Epithelial cell of esophagus (primary cell): ENCODE measurements around the gene ANO3.

Experiments
- DNase-seq: peaks from one replicate; pipeline ENCODE4 v3.0.0; 2010; ENCODE audit warnings: low read depth
- H3K4me3 ChIP-seq: 2 replicates; pipeline ENCODE4 v1.5.1; 2011; ENCODE audit warnings: mild to moderate bottlenecking, low read length, control low read depth
- CTCF ChIP-seq: IDR thresholded peaks from 2 replicates; pipeline ENCODE4 v1.5.1; 2011; ENCODE audit warnings: low read depth, mild to moderate bottlenecking, low read length, control low read depth, inconsistent platforms; ENCODE audit not compliant: insufficient read depth; ENCODE audit errors: missing control alignments

ANO3 gene

GRCh38 chr11:26675233-26675928 is 343.5 kb downstream of the ANO3 start:
- DNase-seq: no peak
- H3K4me3 ChIP-seq: no peak overlapping the region
- no peak for TF ChIP-seq CTCF

GRCh38 chr11:26676641-26677040 is 344.7 kb downstream of the ANO3 start:
- no peak for TF ChIP-seq CTCF

GRCh38 chr11:26677566-26677965 is 345.6 kb downstream of the ANO3 start:
- peak; percentile 91 for DNase-seq
- no peak for TF ChIP-seq CTCF
- H3K4me3 ChIP-seq: no peak overlapping the region

More at GRCh38 chr11:26676641-26677040, 344.7 kb downstream of the ANO3 start:
- DNase-seq: peak; percentile 80
- H3K4me3 ChIP-seq: no peak overlapping the region

DNA sequence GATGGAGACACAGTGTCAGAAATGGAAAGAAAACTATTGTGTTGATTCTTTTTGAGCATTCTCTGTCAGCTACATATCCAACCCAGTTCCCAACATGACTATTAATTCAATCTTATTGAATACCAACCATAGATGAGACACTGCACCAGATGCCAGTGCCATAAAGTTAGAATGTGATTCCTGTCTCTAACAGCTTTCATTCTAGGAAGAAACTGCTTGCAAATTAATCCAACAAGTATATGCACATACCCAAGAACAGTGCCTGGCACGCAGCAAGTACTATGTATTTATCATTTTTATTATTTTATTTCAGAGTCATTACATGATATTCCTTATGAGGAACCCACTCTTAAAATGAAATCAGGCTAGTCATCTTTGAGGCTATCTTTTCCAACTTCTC is 355.4 kb downstream of the ANO3 start:
- no peak for TF ChIP-seq CTCF
- H3K4me3 ChIP-seq: no peak overlapping the region

DNA sequence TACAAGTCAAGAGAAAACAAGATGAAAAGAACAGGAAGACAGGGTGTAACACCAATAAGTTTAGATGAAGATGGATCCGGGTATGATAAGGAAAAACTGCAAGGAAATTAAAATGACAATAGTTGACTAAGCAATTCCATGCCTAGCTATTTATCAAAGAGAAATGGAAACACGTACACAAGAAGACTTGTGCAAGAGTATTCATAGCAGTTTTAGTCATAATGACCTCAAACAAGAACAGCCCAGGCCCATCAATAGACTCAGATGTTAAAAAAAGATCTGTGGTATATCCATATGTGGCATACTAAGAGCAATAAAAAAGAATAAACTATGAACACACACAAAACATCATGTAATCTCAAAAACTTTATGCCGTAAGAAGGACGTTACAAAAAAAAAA is 356.8 kb downstream of the ANO3 start:
- TF ChIP-seq CTCF: no peak
- H3K4me3 ChIP-seq: no peak overlapping the region
- DNase-seq: peak; percentile 33

More for the DNA sequence above, 355.4 kb downstream of the ANO3 start:
- DNase-seq: no peak

GRCh38 chr11:26696330-26696729 is 364.4 kb downstream of the ANO3 start:
- no peak overlapping the region for H3K4me3 ChIP-seq
- no peak for TF ChIP-seq CTCF
- DNase-seq: peak; percentile 51

GRCh38 chr11:26698224-26698623 is 366.3 kb downstream of the ANO3 start:
- DNase-seq: no peak
- TF ChIP-seq CTCF: no peak
- no peak overlapping the region for H3K4me3 ChIP-seq
